IMR-90 (cell line): Measurements from ENCODE around the gene ENPP6. TPM values are rescaled to one million over a fixed set of nuclear protein-coding genes. Genes with fewer than 3 reads are reported as not detected.

Experiments used
- ATAC-seq: fragments of 200-7000 bp; cut with Tn5 transposase; 2 replicates; pipeline ENCODE4 v1.9.1; 2020; ENCODE audit warnings: low read depth, mild to moderate bottlenecking, moderate library complexity
- BruUV-seq: library from RNA; stranded (reverse); fragments of 400-500 nt; replicated peaks from 2 replicates; lab custom pipeline; 2021; lab: Mats Ljungman, UMichigan
- CTCF ChIA-PET: fragments of 300-600 bp; formaldehyde crosslinking; extraction: SDS; loops from one replicate; lab custom pipeline; 2021; ENCODE audit warnings: antibody characterized with exemption; lab: Yijun Ruan, JAX
- POLR2A ChIA-PET: fragments of 300-600 bp; sonication (Branson Sonifier 250); formaldehyde crosslinking; loops from one replicate; lab custom pipeline; 2022; ENCODE audit warnings: antibody characterized with exemption; ENCODE audit not compliant: unreplicated experiment; lab: Charles Lee
- DNase-seq: peaks from one replicate; pipeline ENCODE4 v3.0.0; 2013
- H2AFZ ChIP-seq: replicated peaks from 2 replicates; pipeline ENCODE3; 2013; ENCODE audit warnings: low read length, mild to moderate bottlenecking; ENCODE audit not compliant: poor library complexity
- H2AK5ac ChIP-seq: 2 replicates; pipeline ENCODE4 v1.6.1; 2013; ENCODE audit warnings: low read depth, low read length, inconsistent platforms
- H2AK9ac ChIP-seq: replicated peaks from 2 replicates; pipeline ENCODE3; 2013; ENCODE audit warnings: mild to moderate bottlenecking, low read depth, low read length, moderate library complexity; ENCODE audit not compliant: poor library complexity
- H2BK120ac ChIP-seq: 2 replicates; pipeline ENCODE4 v1.6.1; 2013; ENCODE audit warnings: low read depth, low read length, inconsistent platforms
- H2BK15ac ChIP-seq: 3 replicates; pipeline ENCODE4 v1.6.1; 2013; ENCODE audit warnings: low read depth, low read length, inconsistent platforms
- H2BK20ac ChIP-seq: 2 replicates; pipeline ENCODE4 v1.6.1; 2013; ENCODE audit warnings: low read depth, mild to moderate bottlenecking, inconsistent platforms, low read length, moderate library complexity
- H2BK5ac ChIP-seq: 2 replicates; pipeline ENCODE4 v1.6.1; 2013; ENCODE audit warnings: mild to moderate bottlenecking, low read depth, low read length, inconsistent platforms; ENCODE audit not compliant: poor library complexity, severe bottlenecking
- H3K14ac ChIP-seq: replicated peaks from 2 replicates; pipeline ENCODE4 v1.6.1; 2013; ENCODE audit warnings: low read depth, low read length, inconsistent platforms
- H3K18ac ChIP-seq: 2 replicates; pipeline ENCODE4 v1.6.1; 2013; ENCODE audit warnings: low read depth, low read length, control low read depth
- H3K23ac ChIP-seq: 2 replicates; pipeline ENCODE4 v1.6.1; 2013; ENCODE audit warnings: low read depth, low read length, inconsistent platforms
- H3K27ac ChIP-seq: 2 replicates; pipeline ENCODE4 v1.5.1; 2013; ENCODE audit warnings: mild to moderate bottlenecking, control low read depth, low read length; ENCODE audit not compliant: insufficient read depth
- H3K27me3 ChIP-seq: 2 replicates; pipeline ENCODE4 v1.6.1; 2013; ENCODE audit warnings: low read length; ENCODE audit not compliant: control insufficient read depth, insufficient read depth
- H3K36me3 ChIP-seq: 2 replicates; pipeline ENCODE4 v1.6.1; 2013; ENCODE audit warnings: low read length, mixed read lengths; ENCODE audit not compliant: control insufficient read depth, insufficient read depth
- H3K4ac ChIP-seq: 2 replicates; pipeline ENCODE4 v1.6.1; 2013; ENCODE audit warnings: low read depth, low read length, inconsistent platforms
- H3K4me1 ChIP-seq: 2 replicates; pipeline ENCODE4 v1.6.1; 2013; ENCODE audit warnings: low read length, mixed read lengths; ENCODE audit not compliant: control insufficient read depth, insufficient read depth
- H3K4me2 ChIP-seq: 2 replicates; pipeline ENCODE4 v1.6.1; 2013; ENCODE audit warnings: low read depth, mild to moderate bottlenecking, control low read depth, low read length, moderate library complexity
- H3K4me3 ChIP-seq: 2 replicates; pipeline ENCODE4 v1.5.1; 2013; ENCODE audit warnings: low read depth, mild to moderate bottlenecking, control low read depth, low read length, moderate library complexity; ENCODE audit not compliant: insufficient read depth
- H3K56ac ChIP-seq: 2 replicates; pipeline ENCODE4 v1.6.1; 2013; ENCODE audit warnings: low read length, inconsistent platforms; ENCODE audit not compliant: insufficient read depth; ENCODE audit errors: extremely low read depth
- H3K79me1 ChIP-seq, 2 experiments: 2 replicates each; pipeline ENCODE4 v1.6.1; 2013; ENCODE audit warnings: low read length in 2 of 2, inconsistent platforms in 1 of 2, low read depth in 1 of 2
- H3K9ac ChIP-seq: 2 replicates; pipeline ENCODE4 v1.6.1; 2013; ENCODE audit warnings: low read depth, low read length, control low read depth
- H3K9me1 ChIP-seq: 2 replicates; pipeline ENCODE4 v1.6.1; 2013; ENCODE audit warnings: low read length, inconsistent platforms; ENCODE audit not compliant: insufficient read depth
- H3K9me3 ChIP-seq: 2 replicates; pipeline ENCODE4 v1.6.1; 2013; ENCODE audit warnings: low read length; ENCODE audit not compliant: control insufficient read depth, insufficient read depth
- H4K20me1 ChIP-seq: 2 replicates; pipeline ENCODE4 v1.6.1; 2013; ENCODE audit warnings: low read length, inconsistent platforms; ENCODE audit not compliant: insufficient read depth
- H4K5ac ChIP-seq: 2 replicates; pipeline ENCODE4 v1.6.1; 2013; ENCODE audit warnings: mild to moderate bottlenecking, low read depth, low read length, control low read depth
- H4K8ac ChIP-seq, 2 experiments: 2 replicates each; pipeline ENCODE4 v1.6.1; 2013; ENCODE audit warnings: low read depth in 2 of 2, low read length in 2 of 2, control low read depth in 1 of 2, inconsistent platforms in 1 of 2
- H4K91ac ChIP-seq: 2 replicates; pipeline ENCODE4 v1.6.1; 2013; ENCODE audit warnings: low read depth, low read length, inconsistent platforms; ENCODE audit not compliant: insufficient read depth
- BHLHE40 ChIP-seq: fragments of 150-350 bp; IDR thresholded peaks from 2 replicates; pipeline ENCODE4 v1.6.1; 2016; ENCODE audit warnings: mild to moderate bottlenecking, low read depth, low read length
- CEBPB ChIP-seq: IDR thresholded peaks from 2 replicates; pipeline ENCODE4 v1.6.1; 2012; ENCODE audit warnings: low read depth, low read length, improper control_type of control experiment
- CHD1 ChIP-seq: IDR thresholded peaks from 2 replicates; pipeline ENCODE4 v1.6.1; 2012; ENCODE audit warnings: low read depth, low read length, improper control_type of control experiment
- FOS ChIP-seq: fragments of 150-350 bp; IDR thresholded peaks from 2 replicates; pipeline ENCODE4 v1.6.1; 2016; ENCODE audit warnings: low read depth, low read length
- MAFK ChIP-seq: IDR thresholded peaks from 2 replicates; pipeline ENCODE4 v1.6.1; 2012; ENCODE audit warnings: low read depth, low read length, improper control_type of control experiment
- MAZ ChIP-seq: IDR thresholded peaks from 2 replicates; pipeline ENCODE4 v1.6.1; 2012; ENCODE audit warnings: low read depth, mild to moderate bottlenecking, low read length, improper control_type of control experiment, moderate library complexity, borderline replicate concordance
- MXI1 ChIP-seq: IDR thresholded peaks from 2 replicates; pipeline ENCODE4 v1.6.1; 2012; ENCODE audit warnings: low read depth, mild to moderate bottlenecking, low read length, moderate library complexity, borderline replicate concordance
- NFE2L2 ChIP-seq: fragments of 150-350 bp; IDR thresholded peaks from 2 replicates; pipeline ENCODE4 v1.6.1; 2016; ENCODE audit warnings: low read depth, mild to moderate bottlenecking, low read length
- POLR2A ChIP-seq: IDR thresholded peaks from 2 replicates; pipeline ENCODE4 v1.6.1; 2012; ENCODE audit warnings: mild to moderate bottlenecking, low read depth, low read length
- RAD21 ChIP-seq: IDR thresholded peaks from 2 replicates; pipeline ENCODE4 v1.6.1; 2012; ENCODE audit warnings: low read length, improper control_type of control experiment
- RCOR1 ChIP-seq: IDR thresholded peaks from 2 replicates; pipeline ENCODE4 v1.6.1; 2012; ENCODE audit warnings: mild to moderate bottlenecking, low read length, improper control_type of control experiment; ENCODE audit not compliant: insufficient replicate concordance
- RFX5 ChIP-seq: IDR thresholded peaks from 2 replicates; pipeline ENCODE4 v1.8.0; 2012; ENCODE audit warnings: low read depth, mild to moderate bottlenecking, low read length, moderate library complexity
- SMC3 ChIP-seq: fragments of 150-350 bp; IDR thresholded peaks from 2 replicates; pipeline ENCODE4 v1.6.1; 2016; ENCODE audit warnings: low read depth, mild to moderate bottlenecking, antibody characterized with exemption, low read length, moderate library complexity
- WGBS, 2 experiments: methylation state at CpG; one replicate each; pipeline versions ENCODE4 v1.1.5 to v1.1.7; 2013; ENCODE audit warnings: missing lambda C conversion rate in 2 of 2; ENCODE audit not compliant: insufficient read length in 1 of 2; ENCODE audit errors: extremely low coverage in 2 of 2; 5-methylcytosine and 5-hydroxymethylcytosine counted together
- dilution Hi-C: fragments of 300-500 bp; cut with HindIII; formaldehyde crosslinking; loops from one replicate; pipeline ENCODE4 v1.14.3; 2018; ENCODE audit warnings: low sequenced_read_pairs; ENCODE audit not compliant: unreplicated experiment
- in situ Hi-C: fragments of 300-500 bp; cut with MboI; formaldehyde crosslinking; loops from 3 replicates; pipeline ENCODE4 v1.14.3; 2019; ENCODE audit warnings: low sequenced_read_pairs, inconsistent platforms, mixed read lengths
- intact Hi-C: fragments of 100-400 bp; cut with micrococcal nuclease; formaldehyde crosslinking; loops from 2 replicates; pipeline ENCODE4 v1.10.0; 2022
- polyA plus RNA-seq, 3 experiments: library from polyadenylated mRNA; depleted of rRNA; stranded (reverse); fragments of >200 nt; gene quantifications; 2 replicates each; pipeline ENCODE4 v1.2.3, GENCODE V29; 2012; ENCODE audit warnings: low replicate concordance in 1 of 3
- total RNA-seq: library from RNA; depleted of rRNA; stranded (reverse); fragments of >200 nt; gene quantifications from 2 replicates; pipeline ENCODE4 v1.2.3, GENCODE V29; 2012
- TF ChIP-seq, protein P1 (sequence below): fragments of 150-350 bp; IDR thresholded peaks from 2 replicates; pipeline ENCODE4 v1.6.1; 2016; ENCODE audit warnings: low read depth, mild to moderate bottlenecking, low read length, moderate library complexity, borderline replicate concordance
- TF ChIP-seq, protein P2 (sequence below): fragments of 150-350 bp; IDR thresholded peaks from 2 replicates; pipeline ENCODE4 v1.6.1; 2017; ENCODE audit warnings: mild to moderate bottlenecking, antibody characterized with exemption, low read length, low read depth
- TF ChIP-seq, protein P3 (sequence below): conservative IDR thresholded peaks from 2 replicates; pipeline ENCODE4 v1.5.1; 2012; ENCODE audit warnings: mild to moderate bottlenecking, low read depth, low read length, improper control_type of control experiment

ENPP6 gene
- total and polyA plus RNA-seq, 2 of the 4 experiments (the other 2 are of a cell fraction) = not detected

- Histone ChIP-seq H3K27ac (no peak overlapping the region), H3K4me3 (no peak overlapping the region), H2BK20ac (no peak overlapping the region), H2BK5ac (no peak overlapping the region), H3K9ac (no peak overlapping the region), H4K20me1 (no peaks in the 10 kb centered on the region), H3K4me2 (no peak overlapping the region), H3K4ac (no peak overlapping the region), H4K8ac (no peak overlapping the region), H4K5ac (no peak overlapping the region), H3K36me3 (no peaks in the 10 kb centered on the region), H3K56ac (no peak overlapping the region), H3K23ac (no peak overlapping the region), H2AK5ac (no peak overlapping the region), H3K9me3 (no peaks in the 10 kb centered on the region), H3K79me1 (no peaks in the 10 kb centered on the region), H3K14ac (no peak overlapping the region), H2BK120ac (no peak overlapping the region), H2BK15ac (no peak overlapping the region), H2AFZ (no peak overlapping the region), H2AK9ac (no peak overlapping the region), H3K9me1 (no peaks in the 10 kb centered on the region), H3K4me1 (no peaks in the 10 kb centered on the region), H4K91ac (no peak overlapping the region), H3K18ac (no peak overlapping the region), H3K27me3 (peaks cover 4% of the 10 kb centered on the region; the same call in 1 of the 2 replicates)
- in situ Hi-C loops = no loop called here
- DNase-seq (no peak), ATAC-seq (no peak)
- intact Hi-C loops = no loop called here
- CTCF ChIA-PET = interaction anchor here (1.1 kb wide), 1 partner anchor 10 kb away, joined by 3 read pairs; no protein-coding TSS in a partner anchor
- no peak for TF ChIP-seq MXI1
- TF ChIP-seq RAD21 = no peak
- TF ChIP-seq MAZ = no peak
- no peak for TF ChIP-seq SMC3
- TF ChIP-seq MAFK = no peak
- TF ChIP-seq RFX5 = no peak
- TF ChIP-seq BHLHE40 = no peak
- TF ChIP-seq POLR2A = no peak
- TF ChIP-seq, protein P1, sequence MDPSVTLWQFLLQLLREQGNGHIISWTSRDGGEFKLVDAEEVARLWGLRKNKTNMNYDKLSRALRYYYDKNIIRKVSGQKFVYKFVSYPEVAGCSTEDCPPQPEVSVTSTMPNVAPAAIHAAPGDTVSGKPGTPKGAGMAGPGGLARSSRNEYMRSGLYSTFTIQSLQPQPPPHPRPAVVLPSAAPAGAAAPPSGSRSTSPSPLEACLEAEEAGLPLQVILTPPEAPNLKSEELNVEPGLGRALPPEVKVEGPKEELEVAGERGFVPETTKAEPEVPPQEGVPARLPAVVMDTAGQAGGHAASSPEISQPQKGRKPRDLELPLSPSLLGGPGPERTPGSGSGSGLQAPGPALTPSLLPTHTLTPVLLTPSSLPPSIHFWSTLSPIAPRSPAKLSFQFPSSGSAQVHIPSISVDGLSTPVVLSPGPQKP = no peak
- TF ChIP-seq, protein P2, sequence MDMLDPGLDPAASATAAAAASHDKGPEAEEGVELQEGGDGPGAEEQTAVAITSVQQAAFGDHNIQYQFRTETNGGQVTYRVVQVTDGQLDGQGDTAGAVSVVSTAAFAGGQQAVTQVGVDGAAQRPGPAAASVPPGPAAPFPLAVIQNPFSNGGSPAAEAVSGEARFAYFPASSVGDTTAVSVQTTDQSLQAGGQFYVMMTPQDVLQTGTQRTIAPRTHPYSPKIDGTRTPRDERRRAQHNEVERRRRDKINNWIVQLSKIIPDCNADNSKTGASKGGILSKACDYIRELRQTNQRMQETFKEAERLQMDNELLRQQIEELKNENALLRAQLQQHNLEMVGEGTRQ = no peak
- TF ChIP-seq, protein P3, sequence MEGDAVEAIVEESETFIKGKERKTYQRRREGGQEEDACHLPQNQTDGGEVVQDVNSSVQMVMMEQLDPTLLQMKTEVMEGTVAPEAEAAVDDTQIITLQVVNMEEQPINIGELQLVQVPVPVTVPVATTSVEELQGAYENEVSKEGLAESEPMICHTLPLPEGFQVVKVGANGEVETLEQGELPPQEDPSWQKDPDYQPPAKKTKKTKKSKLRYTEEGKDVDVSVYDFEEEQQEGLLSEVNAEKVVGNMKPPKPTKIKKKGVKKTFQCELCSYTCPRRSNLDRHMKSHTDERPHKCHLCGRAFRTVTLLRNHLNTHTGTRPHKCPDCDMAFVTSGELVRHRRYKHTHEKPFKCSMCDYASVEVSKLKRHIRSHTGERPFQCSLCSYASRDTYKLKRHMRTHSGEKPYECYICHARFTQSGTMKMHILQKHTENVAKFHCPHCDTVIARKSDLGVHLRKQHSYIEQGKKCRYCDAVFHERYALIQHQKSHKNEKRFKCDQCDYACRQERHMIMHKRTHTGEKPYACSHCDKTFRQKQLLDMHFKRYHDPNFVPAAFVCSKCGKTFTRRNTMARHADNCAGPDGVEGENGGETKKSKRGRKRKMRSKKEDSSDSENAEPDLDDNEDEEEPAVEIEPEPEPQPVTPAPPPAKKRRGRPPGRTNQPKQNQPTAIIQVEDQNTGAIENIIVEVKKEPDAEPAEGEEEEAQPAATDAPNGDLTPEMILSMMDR = no peak
- no peak for TF ChIP-seq FOS
- TF ChIP-seq CEBPB = no peak
- TF ChIP-seq NFE2L2 = no peak
- no peak for TF ChIP-seq CHD1
- TF ChIP-seq RCOR1 = no peak
- 50% methylated on average over 2 of the region's 4 CpGs; no CpG with 5 or more reads in 1 of the 2 experiments for WGBS, 2 experiments
- BruUV-seq = no TSS peak
- POLR2A ChIA-PET = no interaction called here
- dilution Hi-C loops = no loop called here
These were observed 37.7 kb upstream of the ENPP6 start for GRCh38 chr4:184255361-184255760.
